DND-41 (cell line): ENCODE results near the gene KAT6B.

ENCODE experiments used
- ATAC-seq: fragments of 200-7000 bp; cut with Tn5 transposase; 3 replicates; pipeline ENCODE4 v1.9.1; 2021; ENCODE audit warnings: low read depth; ENCODE audit not compliant: insufficient read depth
- DNase-seq: peaks from one replicate; pipeline ENCODE4 v3.0.0-alpha.2; 2020
- H2AFZ ChIP-seq: 2 replicates; pipeline ENCODE4 v1.6.0; 2012; ENCODE audit warnings: low read depth, low read length
- H3K27ac ChIP-seq: 2 replicates; pipeline ENCODE4 v1.5.1; 2012; ENCODE audit warnings: low read length, inconsistent platforms
- H3K27me3 ChIP-seq: fragments of 200-600 bp; sonication (generic); 2 replicates; pipeline ENCODE4 v1.6.0; 2012; ENCODE audit warnings: low read length, mild to moderate bottlenecking, inconsistent platforms; ENCODE audit not compliant: insufficient read depth, poor library complexity
- H3K36me3 ChIP-seq: 2 replicates; pipeline ENCODE4 v1.5.1; 2012; ENCODE audit warnings: low read length, inconsistent platforms; ENCODE audit not compliant: insufficient read depth
- H3K4me1 ChIP-seq: 2 replicates; pipeline ENCODE4 v1.5.1; 2012; ENCODE audit warnings: mild to moderate bottlenecking, low read length; ENCODE audit not compliant: insufficient read depth
- H3K4me2 ChIP-seq: 2 replicates; pipeline ENCODE4 v1.6.0; 2012; ENCODE audit warnings: mild to moderate bottlenecking, moderate library complexity, low read length, inconsistent platforms; ENCODE audit not compliant: insufficient read depth
- H3K4me3 ChIP-seq, 2 experiments: fragments of 200-600 bp in 1 of 2; shearing (Covaris generic) in 1 of 2; 2 replicates each; pipeline ENCODE4 v1.5.1; 2012 to 2016; ENCODE audit warnings: inconsistent platforms in 2 of 2, low read length in 2 of 2, mild to moderate bottlenecking in 2 of 2, low read depth in 1 of 2, moderate library complexity in 1 of 2
- H3K79me2 ChIP-seq: 2 replicates; pipeline ENCODE4 v1.6.0; 2012; ENCODE audit warnings: low read length, inconsistent platforms; ENCODE audit not compliant: insufficient read depth
- H3K9ac ChIP-seq: 2 replicates; pipeline ENCODE4 v1.6.0; 2012; ENCODE audit warnings: low read depth, mild to moderate bottlenecking, inconsistent platforms, low read length, moderate library complexity
- H3K9me3 ChIP-seq: 2 replicates; pipeline ENCODE4 v1.5.1; 2012; ENCODE audit warnings: low read length, moderate library complexity, mild to moderate bottlenecking, inconsistent platforms; ENCODE audit not compliant: insufficient read depth, severe bottlenecking
- H4K20me1 ChIP-seq: 2 replicates; pipeline ENCODE4 v1.6.0; 2012; ENCODE audit warnings: low read length; ENCODE audit not compliant: insufficient read depth
- EZH2 ChIP-seq: IDR thresholded peaks from 3 replicates; pipeline ENCODE4 v1.6.1; 2012; ENCODE audit warnings: borderline replicate concordance, low read depth, mild to moderate bottlenecking, moderate library complexity, low read length, inconsistent platforms; ENCODE audit not compliant: severe bottlenecking
- TF ChIP-seq, protein P1 (sequence below): IDR thresholded peaks from 2 replicates; pipeline ENCODE4 v1.5.1; 2012; ENCODE audit warnings: borderline replicate concordance, low read length, moderate library complexity, mild to moderate bottlenecking; ENCODE audit not compliant: poor library complexity, severe bottlenecking; ENCODE audit errors: extremely low read depth

Gene KAT6B

DNA sequence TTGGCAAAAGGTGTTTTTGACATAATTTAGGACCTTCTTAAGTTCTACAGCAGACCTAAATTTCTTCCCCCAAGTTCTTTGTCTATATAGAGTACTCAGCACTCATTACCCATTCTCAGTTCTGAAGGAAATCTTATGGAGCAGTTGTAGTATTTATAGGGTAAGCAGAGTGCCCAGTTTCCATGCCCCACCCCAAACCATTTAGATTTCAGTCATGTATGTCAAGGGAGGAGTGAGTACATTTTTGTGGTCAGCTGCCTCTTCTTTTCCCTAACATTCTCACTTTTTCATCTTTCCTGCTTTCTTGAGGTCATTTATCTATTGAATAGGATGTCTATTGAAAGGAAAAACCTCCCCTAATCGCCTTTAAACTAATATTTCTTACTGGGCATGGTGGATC is 83.3 kb downstream of the KAT6B start:
- H3K4me3 ChIP-seq: no peak overlapping the region
- no peak overlapping the region for H3K9ac ChIP-seq
- TF ChIP-seq EZH2: no peak
- TF ChIP-seq, protein P1, sequence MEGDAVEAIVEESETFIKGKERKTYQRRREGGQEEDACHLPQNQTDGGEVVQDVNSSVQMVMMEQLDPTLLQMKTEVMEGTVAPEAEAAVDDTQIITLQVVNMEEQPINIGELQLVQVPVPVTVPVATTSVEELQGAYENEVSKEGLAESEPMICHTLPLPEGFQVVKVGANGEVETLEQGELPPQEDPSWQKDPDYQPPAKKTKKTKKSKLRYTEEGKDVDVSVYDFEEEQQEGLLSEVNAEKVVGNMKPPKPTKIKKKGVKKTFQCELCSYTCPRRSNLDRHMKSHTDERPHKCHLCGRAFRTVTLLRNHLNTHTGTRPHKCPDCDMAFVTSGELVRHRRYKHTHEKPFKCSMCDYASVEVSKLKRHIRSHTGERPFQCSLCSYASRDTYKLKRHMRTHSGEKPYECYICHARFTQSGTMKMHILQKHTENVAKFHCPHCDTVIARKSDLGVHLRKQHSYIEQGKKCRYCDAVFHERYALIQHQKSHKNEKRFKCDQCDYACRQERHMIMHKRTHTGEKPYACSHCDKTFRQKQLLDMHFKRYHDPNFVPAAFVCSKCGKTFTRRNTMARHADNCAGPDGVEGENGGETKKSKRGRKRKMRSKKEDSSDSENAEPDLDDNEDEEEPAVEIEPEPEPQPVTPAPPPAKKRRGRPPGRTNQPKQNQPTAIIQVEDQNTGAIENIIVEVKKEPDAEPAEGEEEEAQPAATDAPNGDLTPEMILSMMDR: no peak
- no peak for DNase-seq
- no peak overlapping the region for H3K27ac ChIP-seq
- no peak for ATAC-seq
- no peaks in the 10 kb centered on the region for H3K36me3 ChIP-seq
- no peaks in the 10 kb centered on the region for H3K9me3 ChIP-seq
- no peak overlapping the region for H2AFZ ChIP-seq
- peaks cover 5% of the 10 kb centered on the region for H4K20me1 ChIP-seq
- H3K4me1 ChIP-seq: peaks cover 3% of the 10 kb centered on the region
- no peak overlapping the region for H3K4me2 ChIP-seq
- peaks cover 9% of the 10 kb centered on the region; the same call in 1 of the 2 replicates for H3K79me2 ChIP-seq
- H3K27me3 ChIP-seq: no peaks in the 10 kb centered on the region

DNA sequence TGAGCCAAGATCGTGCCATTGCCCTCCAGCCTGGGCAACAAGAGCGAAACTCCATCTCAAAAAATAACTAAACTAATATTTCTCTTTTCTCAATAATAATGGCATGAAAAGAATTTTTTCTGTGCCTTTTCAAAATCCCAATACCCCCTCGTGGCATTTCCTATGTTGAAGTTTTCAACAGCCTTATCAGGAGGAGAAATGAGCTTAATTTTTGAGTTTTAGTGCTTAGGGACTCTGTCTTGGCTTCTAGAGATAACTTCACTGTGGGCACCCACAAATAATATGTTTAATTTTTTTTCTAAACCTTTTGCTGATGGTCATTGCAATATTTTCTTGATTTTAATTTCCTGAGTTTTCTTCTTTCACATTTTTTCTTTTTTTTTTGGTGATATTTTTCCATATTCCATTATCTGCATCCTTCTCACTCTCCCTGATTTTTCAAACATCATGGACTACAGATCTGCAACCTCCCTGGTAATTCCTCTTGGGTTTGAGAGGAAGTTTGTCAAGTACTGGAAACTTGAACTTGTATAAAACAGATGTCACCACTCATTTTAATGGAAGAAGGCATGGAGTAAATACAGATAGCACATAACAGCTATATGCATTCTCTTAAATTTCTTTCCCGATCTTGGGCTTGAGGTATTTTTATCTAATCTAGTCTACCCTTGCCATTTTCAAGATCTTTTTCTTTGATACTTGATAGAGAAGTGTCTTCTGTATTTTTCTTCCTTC is 84.0 kb downstream of the KAT6B start:
- H3K79me2 ChIP-seq: peaks cover 13% of the 10 kb centered on the region; the same call in 1 of the 2 replicates

GRCh38 chr10:74910976-74911350 is 84.6 kb downstream of the KAT6B start:
- DNase-seq (no peak), ATAC-seq (no peak)
- H3K9me3 ChIP-seq: no peaks in the 10 kb centered on the region
- H3K4me1 ChIP-seq: peaks cover 3% of the 10 kb centered on the region
- H3K79me2 ChIP-seq: peaks cover 13% of the 10 kb centered on the region; the same call in 1 of the 2 replicates
- no peak overlapping the region for H2AFZ ChIP-seq
- TF ChIP-seq, protein P1: no peak
- TF ChIP-seq EZH2: no peak
- H4K20me1 ChIP-seq: peaks cover 5% of the 10 kb centered on the region
- no peak overlapping the region for H3K9ac ChIP-seq
- H3K4me3 ChIP-seq: no peak overlapping the region
- no peaks in the 10 kb centered on the region for H3K36me3 ChIP-seq
- H3K4me2 ChIP-seq: no peak overlapping the region
- no peaks in the 10 kb centered on the region for H3K27me3 ChIP-seq
- H3K27ac ChIP-seq: no peak overlapping the region

More for the DNA sequence above, 84.0 kb downstream of the KAT6B start:
- H3K9ac ChIP-seq: no peak overlapping the region
- H3K27ac ChIP-seq: no peak overlapping the region
- ATAC-seq (no peak), DNase-seq (no peak)
- peaks cover 5% of the 10 kb centered on the region for H4K20me1 ChIP-seq
- no peak overlapping the region for H2AFZ ChIP-seq
- no peak overlapping the region for H3K4me3 ChIP-seq
- no peaks in the 10 kb centered on the region for H3K36me3 ChIP-seq
- TF ChIP-seq, protein P1: no peak
- TF ChIP-seq EZH2: no peak
- no peak overlapping the region for H3K4me2 ChIP-seq
- H3K9me3 ChIP-seq: no peaks in the 10 kb centered on the region
- peaks cover 3% of the 10 kb centered on the region for H3K4me1 ChIP-seq
- no peaks in the 10 kb centered on the region for H3K27me3 ChIP-seq
